Peyer's patch (tissue), 4 donors: ENCODE results near the gene IGFBP3. TPM values are rescaled to one million over a fixed set of nuclear protein-coding genes. Genes with fewer than 3 reads are reported as not detected.

ENCODE experiments used
- DNase-seq, 3 donors: peaks; one replicate each; pipeline ENCODE4 v3.0.0-alpha.2; 2017 to 2019
- H3K27ac ChIP-seq, 4 donors: fragments of 200-600 bp; sonication (generic); one replicate each; pipeline ENCODE4 v1.5.1; 2016 to 2019
- H3K27me3 ChIP-seq, 2 donors: fragments of 200-600 bp; sonication (generic); one replicate each; pipeline ENCODE4 v1.5.1; 2019
- H3K36me3 ChIP-seq, 3 donors: fragments of 200-600 bp; sonication (generic); one replicate each; pipeline ENCODE4 v1.5.1; 2016 to 2019
- H3K4me1 ChIP-seq, 4 donors: fragments of 200-600 bp; sonication (generic); one replicate each; pipeline ENCODE4 v1.5.1; 2016 to 2019
- H3K4me3 ChIP-seq, 4 donors: fragments of 200-600 bp; sonication (generic); 1 replicate in 3 of 4; 2 replicates in 1 of 4; pipeline ENCODE4 v1.5.1; 2016 to 2019; ENCODE audit warnings: mild to moderate bottlenecking in 1 of 4
- H3K9me3 ChIP-seq, 4 donors: fragments of 200-600 bp; sonication (generic); one replicate each; pipeline ENCODE4 v1.5.1; 2016 to 2019; ENCODE audit warnings: mild to moderate bottlenecking in 1 of 4
- POLR2A ChIP-seq, 2 donors: fragments of 450-650 bp; IDR thresholded peaks; one replicate each; pipeline ENCODE4 v1.5.1; 2017; ENCODE audit warnings: antibody characterized with exemption in 2 of 2, mild to moderate bottlenecking in 2 of 2, moderate library complexity in 2 of 2
- total RNA-seq, 4 donors: library from RNA; depleted of rRNA; stranded (reverse); fragments of >200 nt; gene quantifications; one replicate each; pipeline ENCODE4 v1.1.0, GENCODE V29; 2016
- TF ChIP-seq, protein P1 (sequence below), 6 experiments: fragments of 450-650 bp in 4 of 6; fragments of 200-600 bp in 2 of 6; sonication (generic) in 1 of 6; IDR thresholded peaks; one replicate each; pipeline ENCODE4 v1.5.1; 2017 to 2019; ENCODE audit warnings: antibody characterized with exemption in 6 of 6, mild to moderate bottlenecking in 3 of 6, moderate library complexity in 1 of 6

IGFBP3 gene
- total RNA-seq, 4 donors from 2014 or later = 14.4 to 82.2 (median 35.1) TPM

DNA sequence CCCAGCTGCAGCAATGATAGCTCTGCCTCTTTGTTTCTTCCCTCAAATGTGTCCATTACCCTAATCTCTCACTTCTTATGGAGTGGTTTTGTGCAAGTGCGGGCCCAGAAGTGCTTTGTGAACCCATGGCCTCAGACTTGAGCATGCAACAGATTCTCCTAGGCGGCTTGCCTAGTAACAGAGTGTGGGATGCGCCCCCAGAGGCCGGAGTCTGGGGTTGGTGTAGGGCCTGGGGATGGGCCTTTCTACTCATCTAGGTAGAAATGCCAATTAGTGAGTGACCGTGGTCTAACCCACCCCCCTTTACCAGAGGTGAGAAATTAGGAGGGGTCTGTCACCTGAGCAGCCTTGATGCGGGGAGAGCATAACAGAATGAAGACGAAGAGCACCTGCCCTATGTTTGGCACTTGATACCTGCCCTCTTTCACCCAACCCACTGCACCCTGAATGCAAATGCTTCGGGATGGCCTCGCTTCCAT lies 39.8 kb downstream of the IGFBP3 start:
- no peak overlapping the region for H3K4me3 ChIP-seq
- DNase-seq = no peak
- H3K4me1 ChIP-seq = no peaks in the 10 kb centered on the region
- H3K9me3 ChIP-seq = peaks cover 0 to 6% (median 3%) of the 10 kb centered on the region in 4 donors
- TF ChIP-seq, protein P1, sequence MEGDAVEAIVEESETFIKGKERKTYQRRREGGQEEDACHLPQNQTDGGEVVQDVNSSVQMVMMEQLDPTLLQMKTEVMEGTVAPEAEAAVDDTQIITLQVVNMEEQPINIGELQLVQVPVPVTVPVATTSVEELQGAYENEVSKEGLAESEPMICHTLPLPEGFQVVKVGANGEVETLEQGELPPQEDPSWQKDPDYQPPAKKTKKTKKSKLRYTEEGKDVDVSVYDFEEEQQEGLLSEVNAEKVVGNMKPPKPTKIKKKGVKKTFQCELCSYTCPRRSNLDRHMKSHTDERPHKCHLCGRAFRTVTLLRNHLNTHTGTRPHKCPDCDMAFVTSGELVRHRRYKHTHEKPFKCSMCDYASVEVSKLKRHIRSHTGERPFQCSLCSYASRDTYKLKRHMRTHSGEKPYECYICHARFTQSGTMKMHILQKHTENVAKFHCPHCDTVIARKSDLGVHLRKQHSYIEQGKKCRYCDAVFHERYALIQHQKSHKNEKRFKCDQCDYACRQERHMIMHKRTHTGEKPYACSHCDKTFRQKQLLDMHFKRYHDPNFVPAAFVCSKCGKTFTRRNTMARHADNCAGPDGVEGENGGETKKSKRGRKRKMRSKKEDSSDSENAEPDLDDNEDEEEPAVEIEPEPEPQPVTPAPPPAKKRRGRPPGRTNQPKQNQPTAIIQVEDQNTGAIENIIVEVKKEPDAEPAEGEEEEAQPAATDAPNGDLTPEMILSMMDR (IDR thresholded peaks at IDR 0.05) = no peak
- no peak for TF ChIP-seq POLR2A (IDR thresholded peaks at IDR 0.05)
- H3K27ac ChIP-seq = no peak overlapping the region
- H3K27me3 ChIP-seq = no peaks in the 10 kb centered on the region
- H3K36me3 ChIP-seq = no peaks in the 10 kb centered on the region

DNA sequence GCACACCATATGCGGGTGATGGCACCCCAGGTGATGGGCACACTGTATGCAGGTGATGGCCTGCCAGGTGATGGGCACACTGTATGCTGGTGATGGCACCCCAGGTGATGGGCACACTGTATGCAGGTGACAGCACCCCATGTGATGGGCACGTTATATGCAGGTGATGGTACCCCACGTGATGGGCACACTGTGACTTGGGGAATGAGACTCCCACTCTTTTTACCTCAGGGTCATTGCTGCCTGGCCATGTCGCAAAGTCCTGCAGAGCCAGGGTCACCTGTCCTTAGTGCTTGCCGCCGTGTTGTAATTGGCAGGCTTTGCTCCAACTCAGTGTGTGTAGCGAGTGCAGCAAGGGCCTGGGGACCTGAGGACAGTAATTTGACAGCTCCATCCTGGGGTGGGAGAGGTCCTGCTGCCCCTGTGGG lies 40.6 kb downstream of the IGFBP3 start:
- no peak for TF ChIP-seq POLR2A (IDR thresholded peaks at IDR 0.05)
- TF ChIP-seq, protein P1 (IDR thresholded peaks at IDR 0.05) = no peak
- no peak overlapping the region for H3K27ac ChIP-seq
- no peak overlapping the region for H3K4me3 ChIP-seq
- DNase-seq = no peak
- H3K36me3 ChIP-seq = no peaks in the 10 kb centered on the region
- peaks cover 0 to 6% (median 3%) of the 10 kb centered on the region in 4 donors for H3K9me3 ChIP-seq
- no peaks in the 10 kb centered on the region for H3K4me1 ChIP-seq
- H3K27me3 ChIP-seq = no peaks in the 10 kb centered on the region

DNA sequence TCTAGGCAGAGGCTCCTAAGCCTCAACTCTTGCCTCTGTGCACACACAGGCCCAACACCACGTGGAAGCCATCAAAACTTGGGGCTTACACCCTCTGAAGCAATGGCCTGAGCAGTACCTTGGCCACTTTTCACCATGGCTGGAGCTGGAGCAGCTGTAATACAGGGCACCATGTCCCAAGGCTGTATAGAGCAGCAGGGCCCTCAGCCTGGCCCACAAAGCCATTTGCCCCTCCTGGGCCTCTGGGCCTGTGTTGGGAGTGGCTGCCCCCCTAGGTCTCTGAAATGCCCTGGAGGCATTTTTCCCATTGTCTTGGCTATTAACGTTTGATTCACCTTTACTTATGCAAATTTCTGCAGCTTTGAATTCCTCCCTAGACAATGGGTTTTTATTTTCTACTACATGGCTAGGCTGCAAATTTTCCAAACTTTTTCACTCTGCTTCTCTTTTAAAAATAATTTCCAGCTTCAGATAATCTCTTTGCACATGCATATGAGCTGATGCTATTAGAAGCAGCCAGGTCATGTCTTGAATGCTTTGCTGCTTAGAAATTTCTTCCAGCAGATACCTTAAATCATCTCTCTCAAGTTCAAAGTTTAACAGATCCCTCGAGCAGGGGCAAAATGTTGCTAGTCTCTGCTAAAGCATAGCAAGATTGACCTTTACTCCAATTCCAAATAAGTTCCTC lies 42.5 kb downstream of the IGFBP3 start:
- Histone ChIP-seq H3K27me3 (no peaks in the 10 kb centered on the region), H3K27ac (no peak overlapping the region), H3K36me3 (no peaks in the 10 kb centered on the region), H3K4me1 (no peaks in the 10 kb centered on the region), H3K4me3 (no peak overlapping the region), H3K9me3 (peaks cover 0 to 6% (median 3%) of the 10 kb centered on the region in 4 donors)
- TF ChIP-seq POLR2A (IDR thresholded peaks at IDR 0.05) = no peak
- TF ChIP-seq, protein P1 (IDR thresholded peaks at IDR 0.05) = no peak
- DNase-seq = no peak

DNA sequence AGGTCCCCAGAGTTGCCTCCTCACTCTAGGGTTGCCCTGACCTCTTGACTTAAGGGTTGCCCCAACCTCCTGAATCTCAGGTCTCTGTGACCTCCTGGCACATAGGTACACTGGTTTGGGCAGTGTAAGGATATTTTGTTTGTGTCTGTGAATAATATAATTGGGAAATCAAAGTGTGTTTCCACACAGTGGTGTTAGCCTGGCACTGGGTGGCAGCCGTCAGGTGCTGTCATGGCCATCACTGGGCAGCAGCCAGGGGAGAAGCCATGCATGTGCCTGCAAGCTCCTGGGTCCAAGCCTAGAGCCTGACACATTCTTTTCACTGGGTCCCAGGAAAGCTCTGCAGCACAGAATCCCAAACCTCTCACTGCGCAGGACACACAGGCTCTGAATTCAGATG lies 44.6 kb downstream of the IGFBP3 start:
- no peaks in the 10 kb centered on the region for H3K27me3 ChIP-seq
- peaks cover 0 to 6% (median 3%) of the 10 kb centered on the region in 4 donors for H3K9me3 ChIP-seq
- no peak for TF ChIP-seq POLR2A (IDR thresholded peaks at IDR 0.05)
- DNase-seq = no peak
- no peaks in the 10 kb centered on the region for H3K4me1 ChIP-seq
- H3K27ac ChIP-seq = no peak overlapping the region
- no peaks in the 10 kb centered on the region for H3K36me3 ChIP-seq
- H3K4me3 ChIP-seq = no peak overlapping the region

DNA sequence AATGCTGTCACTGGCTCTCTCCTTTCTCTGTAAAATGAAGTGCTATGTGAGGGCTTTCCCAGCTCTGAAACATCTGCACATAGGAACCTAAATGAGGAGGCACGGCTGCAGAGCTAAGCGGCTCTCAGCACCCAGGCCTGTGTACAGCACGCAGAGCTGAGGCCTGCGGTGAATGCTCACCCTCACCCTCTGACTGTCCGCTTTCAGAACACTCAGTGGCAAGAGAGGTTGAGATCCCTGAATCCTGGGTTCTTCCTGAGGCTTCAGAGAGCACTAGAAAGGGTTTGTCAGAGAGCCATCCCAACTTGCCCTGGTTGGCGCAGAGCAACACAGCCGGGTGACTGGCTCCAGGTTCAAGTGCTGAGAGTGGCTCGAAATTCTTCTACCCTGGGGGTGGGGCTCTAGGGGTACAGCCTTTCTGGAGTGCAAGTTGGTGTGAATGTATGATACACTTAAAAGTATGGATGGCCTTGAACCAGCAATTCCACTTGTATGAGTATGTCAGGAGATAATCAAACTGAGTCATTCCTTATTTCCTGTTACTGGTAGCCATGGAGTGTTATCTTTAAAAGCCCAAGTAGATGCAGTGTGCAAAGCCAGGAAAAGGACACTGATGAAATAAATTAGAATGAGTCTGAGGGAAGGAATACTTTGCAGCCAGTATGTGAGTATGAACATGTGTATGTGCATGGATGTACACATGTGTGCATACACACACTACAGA lies 46.5 kb downstream of the IGFBP3 start:
- Histone ChIP-seq H3K4me3 (no peak overlapping the region), H3K27me3 (no peaks in the 10 kb centered on the region), H3K27ac (no peak overlapping the region), H3K4me1 (no peaks in the 10 kb centered on the region), H3K36me3 (no peaks in the 10 kb centered on the region), H3K9me3 (peaks cover 0 to 6% (median 3%) of the 10 kb centered on the region in 4 donors)
- TF ChIP-seq, protein P1 (IDR thresholded peaks at IDR 0.05) = no peak
- TF ChIP-seq POLR2A (IDR thresholded peaks at IDR 0.05) = no peak
- no peak for DNase-seq

DNA sequence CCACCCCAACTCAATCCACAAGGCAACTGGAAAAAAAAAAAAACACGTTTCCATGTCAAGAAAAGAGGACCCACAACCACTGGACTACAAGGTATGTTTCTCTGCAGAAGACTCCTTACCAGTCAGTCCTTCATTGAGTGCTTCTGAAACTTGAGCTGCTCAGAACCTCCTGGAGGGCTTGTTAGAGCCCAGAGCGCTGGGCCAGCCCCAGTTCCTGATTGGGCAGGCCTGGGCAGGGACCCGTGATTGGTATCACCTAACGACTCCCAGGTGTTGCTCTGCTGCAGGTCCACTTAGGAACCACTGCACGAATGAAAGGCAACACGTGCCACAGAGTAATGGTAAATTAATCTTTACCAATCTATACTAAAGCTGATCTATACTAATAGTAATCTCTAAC lies 47.7 kb downstream of the IGFBP3 start:
- DNase-seq = no peak
- Histone ChIP-seq H3K4me3 (no peak overlapping the region), H3K27ac (no peak overlapping the region), H3K9me3 (peaks cover 0 to 5% (median 1%) of the 10 kb centered on the region in 4 donors), H3K4me1 (no peaks in the 10 kb centered on the region), H3K36me3 (no peaks in the 10 kb centered on the region), H3K27me3 (no peaks in the 10 kb centered on the region)
- TF ChIP-seq POLR2A (IDR thresholded peaks at IDR 0.05) = no peak
- TF ChIP-seq, protein P1 (IDR thresholded peaks at IDR 0.05) = no peak
